ENCODE results near the gene TCEA3. TPM values are rescaled to one million over a fixed set of nuclear protein-coding genes. Genes with fewer than 3 reads are reported as not detected.
A peak's percentile ranks its signal among the peaks of the same experiment; 100 is the strongest.

TCEA3 gene
- total and polyA plus RNA-seq, 2 of the 4 experiments (the other 2 are of a cell fraction) = 3.0 to 6.3 TPM

- no TSS peak for BruUV-seq (replicated peaks)
These were observed 56.6 kb downstream of the TCEA3 start for GRCh38 chr1:23367791-23368561.

More at GRCh38 chr1:23367791-23368561, 56.6 kb downstream of the TCEA3 start:
- WGBS, 2 experiments (ENCODE audit: extremely low coverage in 2 of 2, insufficient read length in 1 of 2) = 4% methylated on average over 29 of the region's 41 CpGs; no CpG with 5 or more reads in 1 of the 2 experiments
- ChIA-PET CTCF (interaction anchor here (0.6 to 1.7 kb wide), 2 partner anchors 20 to 36 kb away, joined by 3 to 7 read pairs; no protein-coding TSS in a partner anchor), POLR2A (ENCODE audit: unreplicated experiment) (interaction anchor here (0.5 to 1.1 kb wide), 5 partner anchors 13 to 108 kb away, joined by 3 to 11 read pairs (median 4); partner anchors contain the start of gene HNRNPR)
- peak overlapping the region; percentile 91 for H4K5ac ChIP-seq (ENCODE audit: low read depth, low read length)
- H3K14ac ChIP-seq (replicated peaks; ENCODE audit: low read depth, low read length) = peak overlapping the region; percentile 99
- peak overlapping the region; percentile 67 for H3K4me3 ChIP-seq (ENCODE audit: insufficient read depth, low read depth, low read length)
- no peak for TF ChIP-seq BHLHE40 (IDR thresholded peaks at IDR 0.05; ENCODE audit: low read depth, low read length)
- TF ChIP-seq MAFK (IDR thresholded peaks at IDR 0.05; ENCODE audit: low read depth, low read length) = no peak
- TF ChIP-seq RAD21 (IDR thresholded peaks at IDR 0.05; ENCODE audit: low read length) = no peak
- peak; percentile 29; the same call in 1 of the 2 replicates for TF ChIP-seq USF2 (IDR thresholded peaks at IDR 0.05; ENCODE audit: low read depth, low read length)
- peak; percentile 81 for TF ChIP-seq MAZ (IDR thresholded peaks at IDR 0.05; ENCODE audit: borderline replicate concordance, low read depth, low read length)
- TF ChIP-seq CTCF (conservative IDR thresholded peaks at IDR 0.05; ENCODE audit: low read depth, low read length) = no peak
- 0 out of 2 replicates have a peak, but pooled peaks have one; percentile 14 for TF ChIP-seq MXI1 (IDR thresholded peaks at IDR 0.05; ENCODE audit: borderline replicate concordance, low read depth, low read length)
- TF ChIP-seq CEBPB (IDR thresholded peaks at IDR 0.05; ENCODE audit: low read depth, low read length) = no peak
- 0 out of 2 replicates have a peak, but pooled peaks have one; percentile 46 for TF ChIP-seq CHD1 (IDR thresholded peaks at IDR 0.05; ENCODE audit: low read depth, low read length)
- peak; percentile 57; the same call in 1 of the 2 replicates for TF ChIP-seq FOS (IDR thresholded peaks at IDR 0.05; ENCODE audit: low read depth, low read length)
- TF ChIP-seq POLR2A (IDR thresholded peaks at IDR 0.05; ENCODE audit: low read depth, low read length) = peak; percentile 54
- H2BK15ac ChIP-seq (ENCODE audit: low read depth, low read length) = peak overlapping the region; percentile 89; the same call in 1 of the 3 replicates
- peaks cover 21% of the 10 kb centered on the region for H3K36me3 ChIP-seq (ENCODE audit: control insufficient read depth, insufficient read depth, low read length)
- in situ Hi-C loops (cut with MboI; ENCODE audit: low sequenced_read_pairs) = no loop called here
- ATAC-seq (ENCODE audit: low read depth) (peak; percentile 89), DNase-seq (peak; percentile 99)
- H3K9me1 ChIP-seq (ENCODE audit: insufficient read depth, low read length) = peaks cover 9% of the 10 kb centered on the region
- peaks cover 15% of the 10 kb centered on the region for H3K4me1 ChIP-seq (ENCODE audit: control insufficient read depth, insufficient read depth, low read length)
- peak overlapping the region; percentile 93 for H3K9ac ChIP-seq (ENCODE audit: low read depth, low read length)
- dilution Hi-C loops (cut with HindIII; ENCODE audit: low sequenced_read_pairs, unreplicated experiment) = no loop called here
- peak overlapping the region; percentile 99 for H3K4ac ChIP-seq (ENCODE audit: low read depth, low read length)
- H2AFZ ChIP-seq (replicated peaks; ENCODE audit: low read length, poor library complexity) = peak overlapping the region; percentile 92
- H3K79me1 ChIP-seq (ENCODE audit: low read depth in 1 of 2, low read length in 2 of 2) = peaks cover 35 to 57% of the 10 kb centered on the region in 2 experiments
- peak overlapping the region; percentile 86 for H3K18ac ChIP-seq (ENCODE audit: low read depth, low read length)
- H3K27ac ChIP-seq (ENCODE audit: insufficient read depth, low read length) = peak overlapping the region; percentile 95
- H4K91ac ChIP-seq (ENCODE audit: insufficient read depth, low read depth, low read length) = peak overlapping the region; percentile 98
- H2AK9ac ChIP-seq (replicated peaks; ENCODE audit: low read depth, low read length, poor library complexity) = peak overlapping the region; percentile 59
- peak overlapping the region; percentile 4; the same call in 1 of the 2 replicates for H2BK20ac ChIP-seq (ENCODE audit: low read depth, low read length)
- intact Hi-C loops (cut with micrococcal nuclease) = loop anchor here (1.0 kb wide), 1 partner anchor 24 kb away; the partner anchor contains the start of gene HNRNPR
- H3K56ac ChIP-seq (ENCODE audit: extremely low read depth, insufficient read depth, low read length) = peak overlapping the region; percentile 97
- H4K20me1 ChIP-seq (ENCODE audit: insufficient read depth, low read length) = no peaks in the 10 kb centered on the region
- peak overlapping the region; percentile 99 for H3K23ac ChIP-seq (ENCODE audit: low read depth, low read length)
- H2AK5ac ChIP-seq (ENCODE audit: low read depth, low read length) = peak overlapping the region; percentile 81
- H3K9me3 ChIP-seq (ENCODE audit: control insufficient read depth, insufficient read depth, low read length) = peaks cover 13% of the 10 kb centered on the region
- peak overlapping the region; percentile 99 for H4K8ac ChIP-seq (ENCODE audit: low read depth in 2 of 2, low read length in 2 of 2)
- no peaks in the 10 kb centered on the region for H3K27me3 ChIP-seq (ENCODE audit: control insufficient read depth, insufficient read depth, low read length)
- peak overlapping the region; percentile 86 for H2BK5ac ChIP-seq (ENCODE audit: low read depth, low read length, poor library complexity, severe bottlenecking)
- H3K4me2 ChIP-seq (ENCODE audit: low read depth, low read length) = peak overlapping the region; percentile 86
- peak overlapping the region; percentile 86 for H2BK120ac ChIP-seq (ENCODE audit: low read depth, low read length)

Measured in IMR-90 (cell line).